ENCODE data around the gene TXNDC5.

TXNDC5 gene

GRCh38 chr6:7910654-7911344 is at the start of gene TXNDC5:
TXNDC5 (minus strand) TSS chr6:7910788; CDS start chr6:7910776, 12 bp downstream.
- DNase-seq (ENCODE audit: low read depth), result peak; percentile 14
- H3K4me3 ChIP-seq (ENCODE audit: low read depth, low read length), result peak within 1 kb of the TSS; percentile 79

- no peak for DNase-seq (ENCODE audit: low read depth)
- no peak overlapping the region for H3K4me3 ChIP-seq (ENCODE audit: low read depth, low read length)
Observed at GRCh38 chr6:7960141-7960540, 49.6 kb upstream of the TXNDC5 start.

GRCh38 chr6:7959453-7959852 is 48.9 kb upstream of the TXNDC5 start:
- H3K4me3 ChIP-seq (ENCODE audit: low read depth, low read length), result no peak overlapping the region
- no peak for DNase-seq (ENCODE audit: low read depth)

GRCh38 chr6:7958464-7958863 is 47.9 kb upstream of the TXNDC5 start:
- DNase-seq (ENCODE audit: low read depth), result no peak
- no peak overlapping the region for H3K4me3 ChIP-seq (ENCODE audit: low read depth, low read length)

- no peak for DNase-seq (ENCODE audit: low read depth)
- no peak overlapping the region for H3K4me3 ChIP-seq (ENCODE audit: low read depth, low read length)
Observed at GRCh38 chr6:7956257-7956656, 45.7 kb upstream of the TXNDC5 start.

- no peak overlapping the region for H3K4me3 ChIP-seq (ENCODE audit: low read depth, low read length)
- no peak for DNase-seq (ENCODE audit: low read depth)
Observed at GRCh38 chr6:7954477-7955200, 44.1 kb upstream of the TXNDC5 start.

- no peak overlapping the region for H3K4me3 ChIP-seq (ENCODE audit: low read depth, low read length)
- DNase-seq (ENCODE audit: low read depth), result no peak
Observed at GRCh38 chr6:7953753-7954152, 43.2 kb upstream of the TXNDC5 start.

GRCh38 chr6:7939864-7940228 is 29.3 kb upstream of the TXNDC5 start:
- no peak for DNase-seq (ENCODE audit: low read depth)
- no peak overlapping the region for H3K4me3 ChIP-seq (ENCODE audit: low read depth, low read length)

- no peak overlapping the region for H3K4me3 ChIP-seq (ENCODE audit: low read depth, low read length)
- no peak for DNase-seq (ENCODE audit: low read depth)
Observed at GRCh38 chr6:7939184-7939863, 28.7 kb upstream of the TXNDC5 start.

- DNase-seq (ENCODE audit: low read depth), result no peak
- no peak overlapping the region for H3K4me3 ChIP-seq (ENCODE audit: low read depth, low read length)
Observed at GRCh38 chr6:7938562-7939183, 28.1 kb upstream of the TXNDC5 start.

- no peak overlapping the region for H3K4me3 ChIP-seq (ENCODE audit: low read depth, low read length)
- no peak for DNase-seq (ENCODE audit: low read depth)
Observed at GRCh38 chr6:7933794-7934193, 23.2 kb upstream of the TXNDC5 start.

- no peak for DNase-seq (ENCODE audit: low read depth)
- no peak overlapping the region for H3K4me3 ChIP-seq (ENCODE audit: low read depth, low read length)
Observed at GRCh38 chr6:7932625-7933024, 22.0 kb upstream of the TXNDC5 start.

- no peak overlapping the region for H3K4me3 ChIP-seq (ENCODE audit: low read depth, low read length)
- DNase-seq (ENCODE audit: low read depth), result no peak
Observed at GRCh38 chr6:7924867-7925266, 14.3 kb upstream of the TXNDC5 start.

GRCh38 chr6:7922596-7922995 is 12.0 kb upstream of the TXNDC5 start:
- H3K4me3 ChIP-seq (ENCODE audit: low read depth, low read length), result no peak overlapping the region
- no peak for DNase-seq (ENCODE audit: low read depth)

- no peak overlapping the region for H3K4me3 ChIP-seq (ENCODE audit: low read depth, low read length)
- no peak for DNase-seq (ENCODE audit: low read depth)
Observed at GRCh38 chr6:7921632-7922092, 11.1 kb upstream of the TXNDC5 start.

- no peak overlapping the region for H3K4me3 ChIP-seq (ENCODE audit: low read depth, low read length)
- no peak for DNase-seq (ENCODE audit: low read depth)
Observed at GRCh38 chr6:7921046-7921445, 10.5 kb upstream of the TXNDC5 start.

GRCh38 chr6:7920425-7920824 is 9.8 kb upstream of the TXNDC5 start:
- H3K4me3 ChIP-seq (ENCODE audit: low read depth, low read length), result no peak overlapping the region
- DNase-seq (ENCODE audit: low read depth), result no peak

- peak; percentile 51 for DNase-seq (ENCODE audit: low read depth)
Observed at GRCh38 chr6:7919871-7920270, 9.3 kb upstream of the TXNDC5 start.

GRCh38 chr6:7918403-7918802 is 7.8 kb upstream of the TXNDC5 start:
- H3K4me3 ChIP-seq (ENCODE audit: low read depth, low read length), result no peak overlapping the region
- no peak for DNase-seq (ENCODE audit: low read depth)

More at GRCh38 chr6:7919871-7920270, 9.3 kb upstream of the TXNDC5 start:
- no peak overlapping the region for H3K4me3 ChIP-seq (ENCODE audit: low read depth, low read length)

GRCh38 chr6:7917729-7918128 is 7.1 kb upstream of the TXNDC5 start:
- no peak overlapping the region for H3K4me3 ChIP-seq (ENCODE audit: low read depth, low read length)
- no peak for DNase-seq (ENCODE audit: low read depth)
